Activated T-cell treated with anti-CD3 and anti-CD28 coated beads, Interleukin-2, amount 50 U/mL, for 4 hours (primary cell): ENCODE data around the gene ZBED4. TPM values are rescaled to one million over a fixed set of nuclear protein-coding genes. Genes with fewer than 3 reads are reported as not detected.

Experiments used
- ATAC-seq, 2 donors: fragments of 200-7000 bp; cut with Tn5 transposase; one replicate each; pipeline ENCODE4 v1.10.0; 2021
- DNase-seq: peaks from one replicate; pipeline ENCODE4 v3.0.0-alpha.2; 2020
- H3K27me3 Mint-ChIP-seq: one replicate; pipeline ENCODE4 v1.8.0; 2021; ENCODE audit warnings: low read depth, mixed read lengths
- H3K36me3 Mint-ChIP-seq: one replicate; pipeline ENCODE4 v1.8.0; 2022; ENCODE audit warnings: mixed read lengths; ENCODE audit not compliant: insufficient read depth
- H3K4me1 Mint-ChIP-seq: one replicate; pipeline ENCODE4 v1.8.0; 2021; ENCODE audit warnings: low read depth, mixed read lengths
- H3K4me3 Mint-ChIP-seq: one replicate; pipeline ENCODE4 v1.8.0; 2021; ENCODE audit warnings: mild to moderate bottlenecking, moderate library complexity, mixed read lengths
- H3K9me3 Mint-ChIP-seq: one replicate; pipeline ENCODE4 v1.8.0; 2021; ENCODE audit warnings: mixed read lengths
- total RNA-seq, 3 donors: library from RNA; stranded (reverse); gene quantifications; one replicate each; pipeline ENCODE4 v1.2.1, GENCODE V29; 2021

ZBED4 gene
- total RNA-seq, 3 donors from 2014 or later: 16.5 to 17.7 (median 16.8) TPM

DNA sequence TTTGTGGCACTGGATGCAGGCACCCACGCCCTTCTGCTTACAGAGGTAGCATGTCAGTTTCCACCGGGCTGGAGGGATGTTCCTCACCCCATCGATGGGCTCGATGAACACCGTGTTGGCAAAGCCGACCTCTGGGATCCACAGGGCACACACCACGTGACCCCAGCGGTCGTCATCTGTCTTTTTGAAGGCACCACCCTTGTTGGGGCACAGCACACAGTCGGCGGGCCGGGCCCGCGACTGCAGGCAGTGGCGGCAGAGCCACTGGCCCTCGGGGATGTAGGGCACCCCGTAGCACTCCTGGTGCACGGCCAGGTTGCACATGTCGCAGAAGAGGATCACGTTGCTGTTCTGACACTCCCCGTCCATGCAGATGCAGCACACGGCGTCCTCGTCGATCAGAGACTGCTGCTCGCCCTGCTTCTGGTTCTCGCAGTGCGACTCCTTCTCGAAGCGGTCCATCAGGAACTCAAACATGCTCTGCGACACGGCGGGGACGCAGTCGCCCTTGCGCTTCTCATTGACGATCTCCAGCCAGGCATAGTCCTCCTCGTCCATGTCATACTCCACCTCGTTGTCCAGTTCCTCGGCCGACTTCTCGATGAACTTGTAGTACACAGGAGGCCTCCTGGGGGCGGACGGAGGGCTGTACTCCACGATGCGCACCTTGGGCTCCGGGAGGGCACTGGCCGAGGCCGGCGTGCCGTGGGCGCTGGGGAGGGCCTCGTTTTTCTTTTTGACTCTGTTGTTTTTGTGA lies 30.2 kb upstream of the ZBED4 start:
- peaks cover 30% of the 10 kb centered on the region for H3K36me3 Mint-ChIP-seq
- peak overlapping the region; percentile 28 for H3K4me3 Mint-ChIP-seq

DNA sequence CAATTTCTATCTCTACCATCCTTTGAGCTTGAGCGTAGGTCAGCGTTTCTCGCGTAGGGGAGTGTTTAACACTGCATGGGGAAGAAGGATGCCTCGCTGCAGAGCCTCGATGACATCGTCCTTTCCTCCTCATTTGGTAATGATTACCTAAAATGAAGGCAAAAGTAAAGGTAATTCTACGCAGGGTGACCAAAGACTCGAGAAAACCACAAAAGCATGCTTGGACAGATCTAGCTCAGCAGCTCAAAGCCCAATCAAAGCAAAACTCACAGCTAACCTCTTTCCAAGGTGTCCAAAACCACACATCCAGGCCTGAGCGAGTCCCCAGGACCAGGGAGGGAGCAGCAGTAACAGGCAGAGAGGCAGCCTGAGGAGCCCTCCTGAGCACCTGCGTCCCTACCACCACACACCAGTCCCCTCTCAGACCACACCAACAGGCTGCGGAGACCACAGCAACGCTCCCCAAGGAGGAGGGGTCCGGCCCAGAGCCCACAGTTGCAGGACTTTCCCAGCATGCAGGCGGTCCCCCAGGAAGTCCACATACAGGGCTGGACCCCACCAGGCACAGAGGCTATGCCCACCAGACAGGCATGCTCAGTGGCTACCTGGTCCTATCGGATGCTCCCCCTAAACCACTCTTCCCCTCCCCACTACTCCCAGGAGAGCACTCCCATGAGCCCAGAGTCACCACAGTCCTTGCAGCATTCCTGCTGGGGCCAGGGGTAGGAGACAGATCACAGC lies 29.3 kb upstream of the ZBED4 start:
- Mint-ChIP-seq H3K4me1 (peaks cover 59% of the 10 kb centered on the region), H3K9me3 (no peaks in the 10 kb centered on the region), H3K27me3 (no peaks in the 10 kb centered on the region), H3K4me3 (peak overlapping the region; percentile 37), H3K36me3 (peaks cover 24% of the 10 kb centered on the region)
- no peak for DNase-seq
- no peak for ATAC-seq

More for the DNA sequence above, 30.2 kb upstream of the ZBED4 start:
- DNase-seq: no peak
- H3K9me3 Mint-ChIP-seq: no peaks in the 10 kb centered on the region
- ATAC-seq: no peak
- no peaks in the 10 kb centered on the region for H3K27me3 Mint-ChIP-seq
- H3K4me1 Mint-ChIP-seq: peaks cover 54% of the 10 kb centered on the region

DNA sequence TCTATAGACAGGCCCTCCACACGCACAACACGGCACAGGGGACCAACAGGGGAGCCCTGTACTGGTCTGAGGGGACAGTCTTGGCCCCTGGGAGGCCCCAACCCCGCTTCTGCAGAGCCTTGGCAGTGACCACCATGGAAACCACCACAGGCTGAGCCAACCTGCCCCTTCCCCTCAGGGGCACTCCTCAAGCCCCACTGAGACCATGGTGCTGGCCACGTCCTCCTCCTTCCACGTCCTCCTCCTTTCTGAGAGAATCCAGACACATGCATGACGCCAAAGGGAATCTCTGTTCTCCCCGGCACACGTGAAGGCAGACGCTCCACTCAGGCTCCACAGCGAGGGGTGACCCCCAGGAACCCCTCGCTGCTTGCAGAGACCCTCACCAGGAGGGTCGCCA lies 28.7 kb upstream of the ZBED4 start:
- DNase-seq (no peak), ATAC-seq (no peak)
- Mint-ChIP-seq H3K36me3 (peaks cover 24% of the 10 kb centered on the region), H3K27me3 (no peaks in the 10 kb centered on the region), H3K9me3 (no peaks in the 10 kb centered on the region), H3K4me3 (peak overlapping the region; percentile 37), H3K4me1 (peaks cover 63% of the 10 kb centered on the region)

DNA sequence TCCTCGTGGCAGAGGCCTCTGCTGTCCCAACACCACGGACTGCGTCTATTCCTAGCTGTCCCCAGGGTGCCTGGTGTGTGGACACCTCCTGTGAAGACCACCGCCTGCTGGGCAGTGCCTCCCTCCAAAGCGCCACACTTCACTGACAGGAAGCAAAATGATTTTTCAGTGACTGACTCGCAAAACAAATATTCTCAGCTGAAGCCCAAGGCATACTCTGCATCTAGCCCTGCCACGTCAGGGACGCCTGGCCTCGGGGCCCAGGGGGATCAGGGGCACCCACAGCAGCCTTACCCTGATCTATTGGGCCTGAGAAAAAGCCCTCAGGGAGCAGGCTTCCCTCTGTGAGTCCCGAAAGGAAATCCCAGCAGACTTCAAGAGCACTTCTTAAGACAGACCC lies 28.2 kb upstream of the ZBED4 start:
- peaks cover 24% of the 10 kb centered on the region for H3K36me3 Mint-ChIP-seq
- H3K9me3 Mint-ChIP-seq: no peaks in the 10 kb centered on the region
- H3K4me3 Mint-ChIP-seq: peak overlapping the region; percentile 88

DNA sequence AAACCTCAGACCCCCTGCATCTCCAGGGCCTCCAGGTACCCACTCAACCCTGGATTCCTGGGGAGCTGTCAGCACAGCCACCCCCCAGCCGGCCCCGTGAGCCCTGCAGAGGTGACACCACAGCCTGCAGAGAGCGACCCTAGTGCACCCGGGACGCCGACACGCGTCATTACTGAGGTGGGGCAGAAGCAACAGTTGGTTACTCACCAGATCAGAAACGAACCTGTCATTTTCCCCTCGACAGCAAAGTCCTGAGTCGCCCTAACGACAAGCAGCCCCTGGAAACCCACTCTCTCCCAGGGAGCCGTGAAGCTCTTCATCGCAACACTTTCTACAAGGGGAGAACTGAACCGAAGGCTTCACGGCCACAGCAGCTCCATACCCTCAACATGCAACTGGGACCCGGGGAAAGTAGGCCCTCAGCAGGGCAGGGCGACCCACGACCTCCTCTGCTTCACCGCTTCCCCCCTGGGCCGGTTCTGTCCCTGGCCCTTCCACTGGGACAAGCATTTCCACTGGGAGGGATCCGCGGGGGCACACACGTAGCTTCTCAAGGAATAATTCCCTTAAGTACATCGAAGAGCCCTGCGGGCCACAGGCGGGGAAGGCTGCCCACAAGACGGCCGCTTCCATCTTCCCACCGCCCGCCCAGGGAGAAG lies 27.6 kb upstream of the ZBED4 start:
- Mint-ChIP-seq H3K36me3 (peaks cover 24% of the 10 kb centered on the region), H3K9me3 (no peaks in the 10 kb centered on the region), H3K4me3 (peak overlapping the region; percentile 88), H3K27me3 (no peaks in the 10 kb centered on the region), H3K4me1 (peaks cover 64% of the 10 kb centered on the region)
- ATAC-seq (peak; percentile 77 to 82), DNase-seq (peak; percentile 66)

More for the DNA sequence above, 28.2 kb upstream of the ZBED4 start:
- no peak for ATAC-seq
- Mint-ChIP-seq H3K27me3 (no peaks in the 10 kb centered on the region), H3K4me1 (peaks cover 65% of the 10 kb centered on the region)
- no peak for DNase-seq

DNA sequence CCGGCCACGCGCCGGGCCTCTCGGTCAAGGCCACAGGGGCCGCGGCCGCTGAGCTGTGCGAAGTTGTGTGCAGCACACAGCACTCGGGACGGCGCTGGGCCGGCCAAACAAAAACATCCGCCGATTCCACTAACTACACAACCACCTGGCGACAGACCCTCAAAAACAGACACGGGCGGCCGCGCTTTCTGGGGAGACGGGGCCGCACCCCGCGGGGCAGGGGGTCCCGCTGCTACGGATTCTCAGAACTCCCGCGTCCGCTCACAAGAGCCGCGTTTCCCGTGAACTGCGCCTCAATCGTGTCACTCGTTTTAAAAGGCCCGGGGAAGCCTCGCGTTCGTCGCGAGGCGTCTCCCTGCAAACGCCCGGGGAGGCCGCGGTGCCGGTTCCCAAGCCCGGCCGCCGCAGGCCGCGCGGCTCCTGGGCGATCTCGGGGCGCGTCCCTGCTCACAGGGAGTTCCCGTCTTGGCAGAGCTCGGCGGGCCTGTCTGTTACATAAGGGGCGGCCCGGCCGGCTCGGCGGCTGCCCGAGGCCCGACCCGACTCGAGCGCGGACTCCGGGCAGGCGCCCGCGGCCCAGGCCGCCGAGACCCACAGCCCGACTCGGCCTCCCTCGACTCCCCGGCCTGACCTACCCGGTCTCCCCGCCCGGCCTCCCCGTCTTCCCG lies 26.9 kb upstream of the ZBED4 start:
- DNase-seq (no peak), ATAC-seq (peak; percentile 4 to 8)
- Mint-ChIP-seq H3K9me3 (no peaks in the 10 kb centered on the region), H3K36me3 (peaks cover 24% of the 10 kb centered on the region), H3K27me3 (no peaks in the 10 kb centered on the region), H3K4me3 (peak overlapping the region; percentile 88), H3K4me1 (peaks cover 63% of the 10 kb centered on the region)

DNA sequence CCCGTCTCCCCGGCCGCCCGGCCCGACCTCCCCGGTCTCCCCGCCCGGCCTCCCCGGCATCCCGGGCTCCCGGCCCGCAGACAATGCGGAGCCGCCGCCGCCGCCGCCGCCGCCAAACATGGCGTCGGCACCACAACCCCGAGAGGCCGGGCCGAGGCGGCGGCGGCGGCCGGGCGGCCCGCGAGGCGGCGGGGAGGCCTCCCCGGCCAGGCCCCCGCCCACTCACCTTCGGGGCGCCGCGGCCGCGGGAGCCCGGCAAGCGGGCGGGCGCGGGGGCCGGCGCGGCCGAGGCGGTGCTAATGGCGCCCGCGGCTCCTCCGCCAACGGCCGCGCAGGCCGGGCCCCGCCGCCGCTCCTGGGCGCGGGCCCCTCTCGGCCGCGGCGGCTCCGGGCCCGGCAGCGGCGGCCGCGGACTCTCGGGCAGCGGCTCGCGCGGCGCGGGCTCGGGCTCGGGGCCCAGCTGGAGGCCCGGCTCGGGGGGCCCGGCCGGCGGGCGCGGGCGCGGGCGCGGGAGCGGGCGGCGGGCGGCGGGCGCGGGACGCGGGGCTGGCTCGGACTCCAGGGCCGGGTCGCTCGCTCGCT lies 26.3 kb upstream of the ZBED4 start:
- Mint-ChIP-seq H3K27me3 (no peaks in the 10 kb centered on the region), H3K36me3 (peaks cover 21% of the 10 kb centered on the region), H3K4me3 (no peak overlapping the region), H3K4me1 (peaks cover 61% of the 10 kb centered on the region), H3K9me3 (no peaks in the 10 kb centered on the region)
- ATAC-seq: peak; percentile 21 to 22
- DNase-seq: no peak

DNA sequence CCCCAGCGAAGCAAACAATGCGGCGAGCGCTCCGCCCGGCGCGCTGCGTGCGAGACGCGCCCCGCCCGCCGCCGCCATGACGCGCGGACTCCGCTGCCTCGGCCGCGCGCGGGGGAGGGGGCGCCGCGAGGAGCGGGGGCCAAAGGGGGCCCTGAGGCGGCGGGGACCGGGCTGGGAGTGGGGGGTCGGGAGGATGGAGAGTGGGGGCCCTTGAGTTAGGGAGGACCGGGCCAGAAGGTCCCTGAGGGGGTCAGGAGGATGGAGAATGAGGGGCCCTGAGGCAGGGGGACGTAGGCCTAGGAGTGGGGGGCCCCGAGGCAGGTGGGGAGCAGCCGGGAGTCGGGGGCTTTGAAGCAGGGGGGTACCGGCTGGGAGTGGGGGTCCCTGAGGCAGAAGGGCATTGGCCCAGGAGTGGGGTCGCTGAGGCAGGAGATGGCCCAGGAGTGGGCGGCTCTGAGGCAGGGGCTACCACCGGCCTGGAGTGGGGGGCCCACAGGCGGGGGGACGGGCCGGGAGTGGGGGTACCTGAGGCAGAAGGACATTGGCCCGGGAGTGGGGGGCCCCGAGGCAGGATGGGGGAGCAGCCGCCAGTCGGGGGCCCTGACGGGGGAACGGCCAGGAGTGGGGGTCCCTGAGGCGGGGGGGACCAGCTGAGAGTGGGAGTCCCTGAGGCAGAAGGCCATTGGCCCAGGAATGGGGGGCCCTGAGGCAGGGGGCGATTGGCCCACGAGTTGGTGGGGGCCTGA lies 25.6 kb upstream of the ZBED4 start, which contains the start of gene BRD1:
Gene BRD1 (minus strand): TSS at position 21 of the 746 bp plus-strand sequence. CDS start 3,556 bp downstream, outside the sequence.
- H3K27me3 Mint-ChIP-seq: no peaks in the 10 kb centered on the region
- peak; percentile 52 for DNase-seq
- H3K4me3 Mint-ChIP-seq: peak within 1 kb of the TSS; percentile 88
- peaks cover 16% of the 10 kb centered on the region for H3K36me3 Mint-ChIP-seq
- H3K4me1 Mint-ChIP-seq: peaks cover 56% of the 10 kb centered on the region
- no peaks in the 10 kb centered on the region for H3K9me3 Mint-ChIP-seq
- peak; percentile 66 to 71 for ATAC-seq

DNA sequence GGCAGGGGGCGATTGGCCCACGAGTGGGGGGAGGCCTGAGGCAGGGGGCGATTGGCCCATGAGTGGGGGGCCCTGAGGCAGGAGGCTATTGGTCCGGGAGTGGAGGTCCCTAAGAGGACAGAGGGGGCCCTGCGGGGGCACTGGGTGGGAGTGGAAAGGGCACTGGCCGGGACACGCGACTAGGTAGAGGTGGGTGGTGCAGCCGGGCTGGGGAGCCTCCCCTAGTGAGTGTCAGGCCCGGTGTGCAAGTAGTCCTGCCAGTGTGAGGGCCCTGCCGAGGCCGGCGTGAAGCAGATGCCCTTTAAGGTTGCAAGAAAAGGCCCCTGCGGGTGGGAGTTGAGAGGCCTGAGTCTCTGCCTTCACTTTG lies 25.1 kb upstream of the ZBED4 start:
- H3K36me3 Mint-ChIP-seq: peaks cover 14% of the 10 kb centered on the region
- H3K4me3 Mint-ChIP-seq: peak overlapping the region; percentile 75
- H3K4me1 Mint-ChIP-seq: peaks cover 54% of the 10 kb centered on the region
- ATAC-seq (no peak), DNase-seq (no peak)
- no peaks in the 10 kb centered on the region for H3K27me3 Mint-ChIP-seq
- no peaks in the 10 kb centered on the region for H3K9me3 Mint-ChIP-seq

DNA sequence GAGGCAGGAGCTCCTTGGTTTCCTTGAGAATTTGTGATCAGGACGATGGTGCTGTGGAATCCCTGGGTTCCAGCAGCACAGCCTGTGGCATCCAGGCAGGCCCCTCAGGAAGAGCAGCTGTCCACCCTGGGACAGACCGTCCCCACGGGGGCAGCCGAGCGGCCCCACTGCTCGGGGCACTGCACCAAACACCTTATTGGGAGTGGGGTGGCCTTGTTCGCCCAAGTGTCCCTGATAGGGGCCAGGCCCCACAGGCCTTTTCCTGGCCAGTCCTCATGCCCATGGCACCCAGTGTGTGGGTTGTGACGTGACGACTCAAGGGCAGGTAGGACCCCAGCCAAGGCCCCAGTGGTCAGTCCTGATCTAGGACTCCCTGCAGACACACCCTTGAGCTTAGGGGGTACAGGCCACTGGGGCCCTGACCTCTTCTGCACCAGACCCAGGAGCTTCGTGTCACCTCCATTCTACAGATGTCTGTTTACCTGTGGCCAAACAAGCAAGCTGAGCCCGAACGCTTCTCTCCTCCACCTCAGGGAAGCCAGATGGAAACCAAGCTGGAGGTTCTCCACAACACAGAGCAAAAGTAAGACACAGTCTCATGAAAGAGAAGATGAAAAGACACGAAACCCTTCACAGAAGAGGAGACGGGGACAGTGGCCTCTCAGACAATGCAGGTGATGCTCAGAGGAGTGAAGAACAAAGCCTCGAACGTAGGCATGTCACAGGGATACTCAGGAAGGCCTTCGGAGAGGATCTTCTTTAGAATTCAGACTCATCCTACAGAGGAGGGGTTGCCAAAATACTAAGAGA lies 24.4 kb upstream of the ZBED4 start:
- H3K9me3 Mint-ChIP-seq: no peaks in the 10 kb centered on the region
- no peak for ATAC-seq
- peaks cover 8% of the 10 kb centered on the region for H3K36me3 Mint-ChIP-seq
- peak overlapping the region; percentile 75 for H3K4me3 Mint-ChIP-seq
- H3K4me1 Mint-ChIP-seq: peaks cover 50% of the 10 kb centered on the region
- no peak for DNase-seq
- no peaks in the 10 kb centered on the region for H3K27me3 Mint-ChIP-seq

DNA sequence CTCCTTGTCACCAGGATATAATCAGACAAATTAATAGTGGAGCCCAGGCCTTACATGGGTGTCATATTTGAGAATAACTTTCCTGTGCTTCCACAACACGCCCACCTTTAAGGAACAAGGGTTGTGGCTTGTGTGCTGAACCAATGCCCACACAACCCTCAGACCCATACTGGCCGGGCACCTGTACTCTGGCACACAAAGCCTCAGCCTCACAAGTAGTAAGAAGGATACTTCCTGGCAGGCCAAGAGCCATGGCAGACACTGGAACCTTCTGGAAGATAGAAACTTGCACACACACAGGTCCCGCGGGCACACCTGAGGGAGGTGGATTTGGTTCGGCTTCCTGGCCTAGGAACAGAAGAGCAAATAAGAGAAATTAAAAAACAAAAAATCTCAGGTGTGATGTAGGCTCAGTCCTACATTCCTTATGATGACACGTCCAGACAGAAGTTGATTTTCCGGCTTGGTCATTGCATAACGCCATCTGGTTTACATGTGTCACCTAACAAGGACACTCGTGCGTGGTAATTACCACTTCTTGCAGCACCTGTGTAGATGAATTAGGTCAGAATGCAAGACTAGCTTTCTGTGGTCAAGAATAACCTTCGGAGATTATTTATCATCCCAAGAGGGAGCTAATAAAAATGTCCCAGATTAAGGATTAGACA lies 20.2 kb upstream of the ZBED4 start:
- Mint-ChIP-seq H3K36me3 (no peaks in the 10 kb centered on the region), H3K9me3 (no peaks in the 10 kb centered on the region), H3K27me3 (no peaks in the 10 kb centered on the region), H3K4me3 (no peak overlapping the region), H3K4me1 (peaks cover 40% of the 10 kb centered on the region)
- ATAC-seq: no peak
- no peak for DNase-seq
